Thyroid gland (tissue), 4 donors: ENCODE data around the gene TREML2. TPM values are rescaled to one million over a fixed set of nuclear protein-coding genes. Genes with fewer than 3 reads are reported as not detected.

Experiments
- DNase-seq, 2 donors: peaks; one replicate each; pipeline ENCODE4 v3.0.0-alpha.2; 2019
- H3K27ac ChIP-seq, 3 donors: fragments of 200-600 bp; sonication (generic); 1 replicate in 2 of 3; 2 replicates in 1 of 3; pipeline ENCODE4 v1.5.1; 2016 to 2019; ENCODE audit warnings: mild to moderate bottlenecking in 1 of 3, moderate library complexity in 1 of 3
- H3K27me3 ChIP-seq: fragments of 200-600 bp; sonication (generic); one replicate; pipeline ENCODE4 v1.5.1; 2019
- H3K36me3 ChIP-seq, 2 donors: fragments of 200-600 bp; sonication (generic); one replicate each; pipeline ENCODE4 v1.5.1; 2016 to 2019
- H3K4me1 ChIP-seq, 2 donors: fragments of 200-600 bp; sonication (generic); one replicate each; pipeline ENCODE4 v1.5.1; 2017 to 2019
- H3K4me3 ChIP-seq, 3 donors: fragments of 200-600 bp; sonication (generic); replicated peaks in 1 of 3; 1 replicate in 2 of 3; 2 replicates in 1 of 3; pipeline ENCODE4 v1.5.1; 2016; ENCODE audit warnings: mild to moderate bottlenecking in 1 of 3
- H3K9me3 ChIP-seq: fragments of 200-600 bp; sonication (generic); one replicate; pipeline ENCODE4 v1.5.1; 2017
- POLR2A ChIP-seq, 2 donors: fragments of 450-650 bp; IDR thresholded peaks; one replicate each; pipeline ENCODE4 v1.6.1; 2017; ENCODE audit warnings: antibody characterized with exemption in 2 of 2, mild to moderate bottlenecking in 2 of 2, moderate library complexity in 1 of 2
- WGBS, 2 donors: methylation state at CpG; one replicate each; pipeline ENCODE4 v1.1.5; 2017; 5-methylcytosine and 5-hydroxymethylcytosine counted together
- intact Hi-C: fragments of 100-400 bp; cut with DNase I; formaldehyde crosslinking; loops from one replicate; pipeline ENCODE4 v1.15.1; 2023
- total RNA-seq, 4 donors: library from RNA; depleted of rRNA; stranded (reverse); fragments of >200 nt; gene quantifications; one replicate each; pipeline ENCODE4 v1.2.3, GENCODE V29; 2016
- TF ChIP-seq, protein P1 (sequence below), 6 experiments: fragments of 200-600 bp in 3 of 6; fragments of 450-650 bp in 3 of 6; sonication (generic) in 3 of 6; IDR thresholded peaks; one replicate each; pipeline ENCODE4 v1.5.1; 2016 to 2019; ENCODE audit warnings: antibody characterized with exemption in 6 of 6, mild to moderate bottlenecking in 2 of 6, inconsistent platforms in 1 of 6, moderate library complexity in 1 of 6

TREML2 gene
- total RNA-seq, 4 donors from 2014 or later, result not detected

DNA sequence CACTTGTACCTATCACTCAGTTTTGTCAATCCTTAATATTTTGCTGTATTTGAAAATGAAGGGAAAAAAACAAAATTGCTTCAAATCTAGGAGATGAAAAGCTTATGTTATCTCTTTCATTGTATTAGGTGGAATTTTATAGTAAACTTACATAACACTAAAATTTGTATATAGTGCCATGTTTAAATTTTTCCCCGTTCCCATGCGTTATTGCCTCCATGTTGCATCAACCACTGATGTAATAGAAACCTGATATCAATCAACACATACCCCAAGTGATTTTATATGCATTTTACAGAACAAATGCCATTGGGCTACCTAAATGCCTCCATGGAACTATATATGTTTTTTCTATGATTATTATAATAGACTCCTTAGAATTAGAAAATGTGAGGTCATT, 23.3 kb downstream of the TREML2 start:
- no peak for DNase-seq
- intact Hi-C loops, result no loop called here
- peaks cover 0 to 8% of the 10 kb centered on the region in 2 donors for H3K4me1 ChIP-seq

DNA sequence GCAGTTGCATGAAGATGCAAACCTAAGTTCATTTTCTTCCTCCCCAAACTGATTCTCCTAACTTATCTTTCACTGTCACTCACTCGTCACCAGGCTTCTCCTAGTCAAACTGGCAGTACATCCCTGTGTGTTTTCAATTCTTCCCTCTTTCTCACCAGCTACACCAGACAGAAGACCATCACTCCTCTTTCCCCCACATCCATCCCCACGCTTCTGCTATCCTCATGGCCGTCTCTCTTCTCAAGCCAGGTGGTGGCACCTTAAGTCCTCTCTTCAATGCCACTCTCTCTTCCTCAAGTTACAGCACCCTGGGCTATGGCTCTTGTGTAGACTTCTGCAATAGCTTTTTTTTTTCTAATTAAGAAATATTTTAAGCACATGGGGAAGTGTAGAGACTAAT, 23.7 kb downstream of the TREML2 start:
- Histone ChIP-seq H3K9me3 (no peaks in the 10 kb centered on the region), H3K27me3 (no peaks in the 10 kb centered on the region), H3K4me3 (no peak overlapping the region), H3K4me1 (peaks cover 0 to 4% of the 10 kb centered on the region in 2 donors), H3K36me3 (no peaks in the 10 kb centered on the region), H3K27ac (no peak overlapping the region)
- DNase-seq, result no peak
- TF ChIP-seq, protein P1, sequence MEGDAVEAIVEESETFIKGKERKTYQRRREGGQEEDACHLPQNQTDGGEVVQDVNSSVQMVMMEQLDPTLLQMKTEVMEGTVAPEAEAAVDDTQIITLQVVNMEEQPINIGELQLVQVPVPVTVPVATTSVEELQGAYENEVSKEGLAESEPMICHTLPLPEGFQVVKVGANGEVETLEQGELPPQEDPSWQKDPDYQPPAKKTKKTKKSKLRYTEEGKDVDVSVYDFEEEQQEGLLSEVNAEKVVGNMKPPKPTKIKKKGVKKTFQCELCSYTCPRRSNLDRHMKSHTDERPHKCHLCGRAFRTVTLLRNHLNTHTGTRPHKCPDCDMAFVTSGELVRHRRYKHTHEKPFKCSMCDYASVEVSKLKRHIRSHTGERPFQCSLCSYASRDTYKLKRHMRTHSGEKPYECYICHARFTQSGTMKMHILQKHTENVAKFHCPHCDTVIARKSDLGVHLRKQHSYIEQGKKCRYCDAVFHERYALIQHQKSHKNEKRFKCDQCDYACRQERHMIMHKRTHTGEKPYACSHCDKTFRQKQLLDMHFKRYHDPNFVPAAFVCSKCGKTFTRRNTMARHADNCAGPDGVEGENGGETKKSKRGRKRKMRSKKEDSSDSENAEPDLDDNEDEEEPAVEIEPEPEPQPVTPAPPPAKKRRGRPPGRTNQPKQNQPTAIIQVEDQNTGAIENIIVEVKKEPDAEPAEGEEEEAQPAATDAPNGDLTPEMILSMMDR (IDR thresholded peaks at IDR 0.05), result no peak
- TF ChIP-seq POLR2A (IDR thresholded peaks at IDR 0.05), result no peak
- WGBS, 2 donors, result 84 to 89% methylated on average over 3 of the region's 3 CpGs
- intact Hi-C loops, result no loop called here

More for the DNA sequence above, 23.3 kb downstream of the TREML2 start:
- Histone ChIP-seq H3K27ac (no peak overlapping the region), H3K9me3 (no peaks in the 10 kb centered on the region), H3K27me3 (no peaks in the 10 kb centered on the region), H3K4me3 (no peak overlapping the region), H3K36me3 (no peaks in the 10 kb centered on the region)
- WGBS, 2 donors, result 96 to 97% methylated on average over 2 of the region's 2 CpGs
- TF ChIP-seq POLR2A (IDR thresholded peaks at IDR 0.05), result no peak
- TF ChIP-seq, protein P1 (IDR thresholded peaks at IDR 0.05), result no peak

- no peak for DNase-seq
- H3K9me3 ChIP-seq, result no peaks in the 10 kb centered on the region
- TF ChIP-seq, protein P1 (IDR thresholded peaks at IDR 0.05), result no peak
- TF ChIP-seq POLR2A (IDR thresholded peaks at IDR 0.05), result no peak
- no peak overlapping the region for H3K27ac ChIP-seq
- H3K4me3 ChIP-seq, result no peak overlapping the region
- no peaks in the 10 kb centered on the region for H3K27me3 ChIP-seq
- 89 to 91% methylated on average over 12 of the region's 12 CpGs for WGBS, 2 donors
- H3K4me1 ChIP-seq, result no peaks in the 10 kb centered on the region
- intact Hi-C loops, result no loop called here
- no peaks in the 10 kb centered on the region for H3K36me3 ChIP-seq
These were observed 24.8 kb downstream of the TREML2 start for GRCh38 chr6:41176189-41176588.

DNA sequence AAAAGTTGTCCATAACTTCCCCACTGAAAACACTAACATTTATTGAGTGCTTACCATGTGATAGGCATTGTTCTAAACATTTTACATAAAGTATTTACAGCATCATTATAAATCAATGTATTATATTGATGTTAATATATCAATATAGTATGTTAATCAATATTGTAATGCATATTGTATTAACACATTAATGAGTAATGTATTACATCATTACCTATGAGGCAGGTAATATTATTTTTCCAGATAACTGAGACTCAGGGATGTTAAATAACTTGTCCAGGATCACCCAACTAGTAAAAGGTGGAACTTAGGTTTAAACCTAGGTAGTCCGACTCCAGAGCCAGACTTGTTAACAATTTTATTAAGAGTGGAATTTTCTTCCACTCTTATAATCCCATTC, 25.9 kb downstream of the TREML2 start:
- intact Hi-C loops, result no loop called here

DNA sequence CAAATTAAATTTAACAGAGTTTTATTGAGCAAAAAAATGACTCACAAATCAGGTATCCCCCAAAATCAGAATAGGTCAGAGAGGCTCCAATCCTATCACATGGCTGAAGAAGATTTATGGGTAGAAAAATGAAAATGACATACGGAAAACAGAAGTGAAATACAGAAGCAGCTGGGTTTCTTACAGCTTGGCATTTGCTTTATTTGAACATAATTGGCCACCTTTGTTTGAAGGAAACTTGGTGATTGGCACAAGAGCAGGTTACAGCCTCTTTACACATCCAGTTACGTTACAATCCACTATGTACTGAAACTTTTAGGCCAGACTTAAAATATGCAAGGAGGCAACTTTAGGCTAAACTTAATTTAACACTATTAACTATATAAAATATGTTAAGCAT, 26.3 kb downstream of the TREML2 start:
- TF ChIP-seq, protein P1 (IDR thresholded peaks at IDR 0.05), result no peak
- no peak for TF ChIP-seq POLR2A (IDR thresholded peaks at IDR 0.05)
- intact Hi-C loops, result no loop called here
- no peak overlapping the region for H3K4me3 ChIP-seq
- no peak overlapping the region for H3K27ac ChIP-seq
- DNase-seq, result no peak
- WGBS, 2 donors, result 89 to 91% methylated on average over 2 of the region's 2 CpGs
- H3K27me3 ChIP-seq, result no peaks in the 10 kb centered on the region
- no peaks in the 10 kb centered on the region for H3K36me3 ChIP-seq
- H3K9me3 ChIP-seq, result no peaks in the 10 kb centered on the region
- H3K4me1 ChIP-seq, result no peaks in the 10 kb centered on the region

More for the DNA sequence above, 25.9 kb downstream of the TREML2 start:
- DNase-seq, result no peak
- no peak overlapping the region for H3K27ac ChIP-seq
- no peaks in the 10 kb centered on the region for H3K36me3 ChIP-seq
- H3K4me3 ChIP-seq, result no peak overlapping the region
- no peaks in the 10 kb centered on the region for H3K4me1 ChIP-seq
- WGBS, 2 donors, result 85 to 91% methylated on average over 1 of the region's 1 CpG
- no peaks in the 10 kb centered on the region for H3K9me3 ChIP-seq
- no peaks in the 10 kb centered on the region for H3K27me3 ChIP-seq
- TF ChIP-seq, protein P1 (IDR thresholded peaks at IDR 0.05), result no peak
- TF ChIP-seq POLR2A (IDR thresholded peaks at IDR 0.05), result no peak
